Mesendoderm (in vitro differentiated cells): ENCODE data around the gene ZEB2.

Experiments
- DNase-seq: peaks from one replicate; pipeline ENCODE4 v3.0.0; 2013
- H2AK5ac ChIP-seq: 2 replicates; pipeline ENCODE4 v1.6.1; 2013; ENCODE audit warnings: low read length, inconsistent platforms
- H2BK120ac ChIP-seq: 2 replicates; pipeline ENCODE4 v1.6.1; 2013; ENCODE audit warnings: low read depth, mild to moderate bottlenecking, low read length, moderate library complexity, mixed read lengths
- H2BK15ac ChIP-seq: replicated peaks from 2 replicates; pipeline ENCODE4 v1.6.1; 2013; ENCODE audit warnings: low read depth, mild to moderate bottlenecking, moderate library complexity
- H2BK5ac ChIP-seq: 2 replicates; pipeline ENCODE4 v1.6.1; 2013; ENCODE audit warnings: low read length, inconsistent platforms
- H3K18ac ChIP-seq: 2 replicates; pipeline ENCODE4 v1.6.1; 2013; ENCODE audit warnings: mild to moderate bottlenecking, low read length, mixed read lengths
- H3K23ac ChIP-seq: one replicate; pipeline ENCODE4 v1.6.1; 2013; ENCODE audit warnings: low read length
- H3K27ac ChIP-seq: 2 replicates; pipeline ENCODE4 v1.5.1; 2013; ENCODE audit warnings: low read depth, mild to moderate bottlenecking, inconsistent platforms, low read length, moderate library complexity
- H3K27me3 ChIP-seq: 2 replicates; pipeline ENCODE4 v1.6.1; 2013; ENCODE audit warnings: low read length, control low read depth, mild to moderate bottlenecking, inconsistent platforms; ENCODE audit not compliant: insufficient read depth, poor library complexity
- H3K36me3 ChIP-seq: 2 replicates; pipeline ENCODE4 v1.6.1; 2013; ENCODE audit warnings: low read length, inconsistent platforms; ENCODE audit not compliant: control insufficient read depth, insufficient read depth
- H3K4ac ChIP-seq: one replicate; pipeline ENCODE4 v1.6.1; 2013; ENCODE audit warnings: low read depth, mild to moderate bottlenecking, low read length, moderate library complexity
- H3K4me1 ChIP-seq: 2 replicates; pipeline ENCODE4 v1.6.1; 2013; ENCODE audit warnings: low read depth, low read length, inconsistent platforms; ENCODE audit not compliant: control insufficient read depth
- H3K4me2 ChIP-seq: 2 replicates; pipeline ENCODE4 v1.6.1; 2013; ENCODE audit warnings: low read length
- H3K4me3 ChIP-seq: 2 replicates; pipeline ENCODE4 v1.5.1; 2013; ENCODE audit warnings: mild to moderate bottlenecking, low read length
- H3K56ac ChIP-seq: one replicate; pipeline ENCODE4 v1.6.1; 2013; ENCODE audit warnings: low read length
- H3K79me1 ChIP-seq: 2 replicates; pipeline ENCODE4 v1.6.1; 2013; ENCODE audit warnings: low read length, inconsistent platforms
- H3K79me2 ChIP-seq: 2 replicates; pipeline ENCODE4 v1.6.1; 2013; ENCODE audit warnings: mild to moderate bottlenecking, low read length; ENCODE audit not compliant: control insufficient read depth, insufficient read depth
- H3K9ac ChIP-seq: 2 replicates; pipeline ENCODE4 v1.6.1; 2013; ENCODE audit warnings: low read length, inconsistent platforms
- H4K5ac ChIP-seq: one replicate; pipeline ENCODE4 v1.6.1; 2013; ENCODE audit warnings: low read length
- H4K8ac ChIP-seq: one replicate; pipeline ENCODE4 v1.6.1; 2013; ENCODE audit warnings: low read depth, mild to moderate bottlenecking, control low read depth, low read length, moderate library complexity
- WGBS: extraction: QIAGEN DNeasy Blood & Tissue Kit; methylation state at CpG from one replicate; pipeline ENCODE4 v1.1.7; 2013; ENCODE audit warnings: low lambda C conversion rate, missing lambda C conversion rate; ENCODE audit not compliant: insufficient coverage; ENCODE audit errors: extremely low coverage; 5-methylcytosine and 5-hydroxymethylcytosine counted together

Gene ZEB2

DNA sequence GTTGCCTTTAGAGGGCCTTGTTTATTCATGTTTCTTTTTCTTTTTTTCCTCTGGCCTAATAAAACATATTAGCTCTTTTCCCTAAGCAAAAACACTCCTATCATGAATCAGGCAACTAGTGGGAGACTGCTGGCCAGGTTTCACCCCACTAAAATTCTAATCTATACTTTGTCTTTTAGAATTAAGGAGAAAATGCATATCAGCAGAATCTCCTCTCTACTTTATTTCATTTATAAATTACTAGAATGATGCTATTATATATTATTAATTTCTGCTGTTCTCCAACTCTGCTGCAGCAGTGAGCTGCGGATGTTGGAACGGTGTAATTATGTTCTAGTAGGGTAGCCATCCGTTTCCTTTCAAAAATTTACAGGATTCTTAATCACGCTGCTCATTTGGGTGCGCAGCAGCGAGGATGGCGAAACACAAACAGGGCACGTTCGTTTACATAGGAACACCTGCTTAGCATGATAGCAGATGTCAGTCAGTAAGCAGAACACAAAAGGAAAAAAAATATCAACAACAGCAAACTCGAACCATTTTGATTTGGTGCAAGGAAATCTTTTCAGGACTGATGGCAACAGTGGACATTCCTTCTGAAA lies 30.5 kb downstream of the ZEB2 start:
- H3K27ac ChIP-seq = no peak overlapping the region
- H4K5ac ChIP-seq = no peak overlapping the region
- no peak overlapping the region for H2BK15ac ChIP-seq
- no peak overlapping the region for H2BK120ac ChIP-seq
- DNase-seq = no peak
- no peak overlapping the region for H4K8ac ChIP-seq
- no peak overlapping the region for H3K4me3 ChIP-seq
- H3K23ac ChIP-seq = no peak overlapping the region
- no peaks in the 10 kb centered on the region for H3K27me3 ChIP-seq
- no peaks in the 10 kb centered on the region for H3K36me3 ChIP-seq
- no peak overlapping the region for H3K4me2 ChIP-seq
- H2AK5ac ChIP-seq = no peak overlapping the region
- H3K4ac ChIP-seq = no peak overlapping the region
- WGBS = no CpG with 5 or more reads among the region's 10 CpGs
- H3K79me2 ChIP-seq = no peaks in the 10 kb centered on the region
- H3K56ac ChIP-seq = no peak overlapping the region
- H3K9ac ChIP-seq = no peak overlapping the region
- no peaks in the 10 kb centered on the region for H3K4me1 ChIP-seq
- H3K18ac ChIP-seq = no peak overlapping the region
- H3K79me1 ChIP-seq = no peaks in the 10 kb centered on the region
- no peak overlapping the region for H2BK5ac ChIP-seq

- no peak overlapping the region for H2AK5ac ChIP-seq
- H3K4ac ChIP-seq = no peak overlapping the region
- no peak overlapping the region for H2BK15ac ChIP-seq
- H3K27ac ChIP-seq = no peak overlapping the region
- peaks cover 2% of the 10 kb centered on the region for H3K4me1 ChIP-seq
- H3K18ac ChIP-seq = no peak overlapping the region
- H3K27me3 ChIP-seq = no peaks in the 10 kb centered on the region
- no peak overlapping the region for H3K4me3 ChIP-seq
- H3K4me2 ChIP-seq = no peak overlapping the region
- no peak overlapping the region for H4K5ac ChIP-seq
- no peaks in the 10 kb centered on the region for H3K79me1 ChIP-seq
- no peak for DNase-seq
- no peak overlapping the region for H2BK5ac ChIP-seq
- H3K36me3 ChIP-seq = no peaks in the 10 kb centered on the region
- no CpG with 5 or more reads among the region's 5 CpGs for WGBS
- no peak overlapping the region for H3K23ac ChIP-seq
- H3K9ac ChIP-seq = no peak overlapping the region
- H2BK120ac ChIP-seq = no peak overlapping the region
- H3K56ac ChIP-seq = no peak overlapping the region
- H4K8ac ChIP-seq = no peak overlapping the region
- H3K79me2 ChIP-seq = no peaks in the 10 kb centered on the region
Measured at GRCh38 chr2:144484201-144484948, 35.5 kb downstream of the ZEB2 start.

GRCh38 chr2:144481666-144482065 lies 38.3 kb downstream of the ZEB2 start:
- Histone ChIP-seq H2BK15ac (no peak overlapping the region), H3K27ac (no peak overlapping the region), H3K18ac (no peak overlapping the region), H4K8ac (no peak overlapping the region), H3K36me3 (no peaks in the 10 kb centered on the region), H3K27me3 (no peaks in the 10 kb centered on the region), H3K9ac (no peak overlapping the region), H3K23ac (no peak overlapping the region), H3K79me1 (no peaks in the 10 kb centered on the region), H4K5ac (no peak overlapping the region), H2BK5ac (no peak overlapping the region), H3K4ac (no peak overlapping the region), H3K56ac (no peak overlapping the region), H2AK5ac (no peak overlapping the region), H3K4me3 (no peak overlapping the region), H3K4me1 (peaks cover 6% of the 10 kb centered on the region), H3K79me2 (no peaks in the 10 kb centered on the region), H3K4me2 (no peak overlapping the region), H2BK120ac (no peak overlapping the region)
- DNase-seq = no peak
- WGBS = no CpG with 5 or more reads among the region's 4 CpGs

DNA sequence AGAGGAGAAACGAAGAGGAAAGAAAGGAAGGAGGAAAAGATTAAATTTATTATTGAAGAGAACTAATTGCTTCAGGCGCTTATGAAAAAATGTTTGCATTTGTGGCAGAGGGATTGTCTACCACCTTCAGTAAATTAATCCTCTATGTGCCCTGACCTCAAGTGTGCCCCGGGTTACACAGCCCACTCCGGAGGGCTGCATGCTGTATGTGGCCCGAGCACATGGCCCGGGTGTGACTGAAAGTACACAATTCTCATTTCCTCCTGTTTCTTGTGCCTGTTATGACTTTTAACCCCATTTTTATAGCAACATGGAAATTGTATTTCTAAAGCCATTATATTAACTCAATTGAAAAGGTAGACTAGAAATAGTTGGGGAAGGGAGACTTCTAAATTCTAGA lies 38.8 kb downstream of the ZEB2 start:
- H3K4me2 ChIP-seq = no peak overlapping the region
- H3K79me1 ChIP-seq = no peaks in the 10 kb centered on the region
- H3K23ac ChIP-seq = peak overlapping the region; percentile 71
- H3K4me3 ChIP-seq = no peak overlapping the region
- no peak overlapping the region for H2AK5ac ChIP-seq
- no peak overlapping the region for H2BK15ac ChIP-seq
- no peaks in the 10 kb centered on the region for H3K27me3 ChIP-seq
- H2BK120ac ChIP-seq = no peak overlapping the region
- no peak overlapping the region for H3K4ac ChIP-seq
- H3K27ac ChIP-seq = no peak overlapping the region
- H3K56ac ChIP-seq = no peak overlapping the region
- peaks cover 6% of the 10 kb centered on the region for H3K4me1 ChIP-seq
- DNase-seq = no peak
- no peaks in the 10 kb centered on the region for H3K79me2 ChIP-seq
- no peak overlapping the region for H3K9ac ChIP-seq
- no peaks in the 10 kb centered on the region for H3K36me3 ChIP-seq
- 100% methylated on average over 2 of the region's 6 CpGs for WGBS
- H3K18ac ChIP-seq = no peak overlapping the region
- no peak overlapping the region for H2BK5ac ChIP-seq
- no peak overlapping the region for H4K8ac ChIP-seq
- H4K5ac ChIP-seq = no peak overlapping the region

DNA sequence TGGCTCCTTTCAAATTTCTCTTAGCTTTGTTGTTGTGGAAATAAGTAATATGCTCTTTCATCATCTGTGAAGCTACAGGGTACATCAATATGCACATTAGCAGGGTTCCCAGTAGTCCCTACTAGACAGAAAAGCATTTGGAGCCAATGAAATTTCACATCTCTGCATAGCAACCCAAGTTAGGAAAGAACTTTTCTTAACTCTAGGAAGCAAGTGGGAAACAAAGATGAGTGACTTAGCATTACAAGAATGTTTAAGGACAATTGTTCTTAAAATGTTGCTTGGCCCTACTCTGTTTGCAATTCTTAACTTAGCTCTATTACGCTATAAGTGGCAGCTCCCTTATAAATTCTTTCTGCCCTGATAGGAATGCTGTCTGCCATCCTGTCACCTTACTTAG lies 39.6 kb downstream of the ZEB2 start:
- Histone ChIP-seq H3K18ac (no peak overlapping the region), H3K23ac (no peak overlapping the region), H3K4me3 (no peak overlapping the region), H3K79me1 (no peaks in the 10 kb centered on the region), H3K56ac (no peak overlapping the region), H4K5ac (no peak overlapping the region), H3K36me3 (no peaks in the 10 kb centered on the region), H2BK15ac (no peak overlapping the region), H3K9ac (no peak overlapping the region), H3K27me3 (no peaks in the 10 kb centered on the region), H3K4me2 (no peak overlapping the region), H3K4me1 (peaks cover 6% of the 10 kb centered on the region), H3K27ac (peak overlapping the region; percentile 40), H2BK5ac (no peak overlapping the region), H3K4ac (no peak overlapping the region), H4K8ac (no peak overlapping the region), H3K79me2 (no peaks in the 10 kb centered on the region), H2BK120ac (peak overlapping the region; percentile 28), H2AK5ac (no peak overlapping the region)
- WGBS = no CpG with 5 or more reads among the region's 1 CpG
- peak; percentile 68 for DNase-seq
